NCI-H2081 (cell line): Measurements from ENCODE around the gene NOL4.
"Not testable (repeated sequence)": the region's sequence is repeated elsewhere in the genome, so short reads cannot be mapped to it uniquely, and the experiment has no call there.

Experiments used
- DNase-seq, 2 experiments: peaks; one replicate each; lab custom pipeline; 2025; lab: John Stamatoyannopoulos, UW

NOL4 gene, protein sequence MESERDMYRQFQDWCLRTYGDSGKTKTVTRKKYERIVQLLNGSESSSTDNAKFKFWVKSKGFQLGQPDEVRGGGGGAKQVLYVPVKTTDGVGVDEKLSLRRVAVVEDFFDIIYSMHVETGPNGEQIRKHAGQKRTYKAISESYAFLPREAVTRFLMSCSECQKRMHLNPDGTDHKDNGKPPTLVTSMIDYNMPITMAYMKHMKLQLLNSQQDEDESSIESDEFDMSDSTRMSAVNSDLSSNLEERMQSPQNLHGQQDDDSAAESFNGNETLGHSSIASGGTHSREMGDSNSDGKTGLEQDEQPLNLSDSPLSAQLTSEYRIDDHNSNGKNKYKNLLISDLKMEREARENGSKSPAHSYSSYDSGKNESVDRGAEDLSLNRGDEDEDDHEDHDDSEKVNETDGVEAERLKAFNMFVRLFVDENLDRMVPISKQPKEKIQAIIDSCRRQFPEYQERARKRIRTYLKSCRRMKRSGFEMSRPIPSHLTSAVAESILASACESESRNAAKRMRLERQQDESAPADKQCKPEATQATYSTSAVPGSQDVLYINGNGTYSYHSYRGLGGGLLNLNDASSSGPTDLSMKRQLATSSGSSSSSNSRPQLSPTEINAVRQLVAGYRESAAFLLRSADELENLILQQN

DNA sequence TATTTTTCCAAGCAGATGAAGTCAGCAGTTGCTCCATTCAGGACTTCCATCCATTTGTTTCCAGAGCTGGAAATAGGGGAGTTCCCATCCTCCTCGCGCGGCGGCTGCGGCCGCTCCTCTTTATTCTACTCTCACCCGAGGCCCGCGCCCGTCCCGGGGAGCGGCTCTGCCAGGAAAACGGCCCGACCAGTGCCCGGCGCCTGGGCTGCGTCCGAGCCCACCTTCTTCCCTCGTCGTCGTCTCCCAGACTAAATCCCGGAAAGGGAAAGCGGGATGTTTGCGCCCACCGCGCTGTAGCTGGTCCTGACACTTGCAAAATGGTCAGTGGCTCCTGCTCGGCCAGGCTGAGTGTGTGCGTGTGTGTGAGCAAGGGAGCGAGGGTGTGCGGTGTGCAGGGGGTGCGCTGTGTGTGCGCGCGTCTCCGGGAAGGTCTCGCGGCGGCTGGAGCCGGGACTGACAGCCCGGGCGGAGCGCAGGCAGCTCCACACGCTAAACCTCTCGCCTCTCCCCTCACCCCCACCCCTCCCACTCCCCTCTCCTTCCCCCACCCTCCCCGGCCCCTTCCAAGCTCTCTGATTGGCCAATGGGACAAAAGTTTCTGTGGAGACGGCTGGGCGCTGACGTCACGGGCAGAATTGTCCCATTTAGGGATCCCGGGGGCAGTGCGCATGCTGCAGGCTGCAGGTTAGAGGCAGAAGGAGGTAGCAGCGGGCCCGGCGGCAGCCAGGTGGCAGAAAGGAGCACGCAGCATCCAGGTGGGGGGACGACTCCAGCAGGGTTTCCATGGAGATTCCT, at the start of gene NOL4:
NOL4 (minus strand) TSS at position 491 of the 795 bp plus-strand sequence. CDS start 1,660 bp downstream, outside the sequence.
- DNase-seq, result peak; percentile 98 to 99

DNA sequence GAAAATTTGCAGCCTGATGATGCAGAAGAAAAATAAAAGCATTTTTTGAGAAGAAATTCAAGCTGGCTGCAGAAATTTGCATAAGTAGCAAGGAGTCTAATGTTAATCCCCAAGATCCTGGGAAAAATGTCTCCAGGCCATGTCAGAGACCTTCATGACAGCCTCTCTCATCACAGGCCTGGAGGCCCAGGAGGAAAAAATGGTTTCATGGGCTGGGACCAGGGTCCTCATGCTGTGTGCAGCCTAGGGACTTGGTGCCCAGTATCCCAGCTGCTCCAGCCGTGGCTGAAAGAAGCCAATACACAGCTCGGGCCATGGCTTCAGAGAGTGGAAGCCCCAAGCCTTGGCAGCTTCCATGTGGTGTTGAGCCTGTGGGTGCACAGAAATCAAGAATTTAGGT, 41.3 kb upstream of the NOL4 start:
- not testable (repeated sequence) for DNase-seq

DNA sequence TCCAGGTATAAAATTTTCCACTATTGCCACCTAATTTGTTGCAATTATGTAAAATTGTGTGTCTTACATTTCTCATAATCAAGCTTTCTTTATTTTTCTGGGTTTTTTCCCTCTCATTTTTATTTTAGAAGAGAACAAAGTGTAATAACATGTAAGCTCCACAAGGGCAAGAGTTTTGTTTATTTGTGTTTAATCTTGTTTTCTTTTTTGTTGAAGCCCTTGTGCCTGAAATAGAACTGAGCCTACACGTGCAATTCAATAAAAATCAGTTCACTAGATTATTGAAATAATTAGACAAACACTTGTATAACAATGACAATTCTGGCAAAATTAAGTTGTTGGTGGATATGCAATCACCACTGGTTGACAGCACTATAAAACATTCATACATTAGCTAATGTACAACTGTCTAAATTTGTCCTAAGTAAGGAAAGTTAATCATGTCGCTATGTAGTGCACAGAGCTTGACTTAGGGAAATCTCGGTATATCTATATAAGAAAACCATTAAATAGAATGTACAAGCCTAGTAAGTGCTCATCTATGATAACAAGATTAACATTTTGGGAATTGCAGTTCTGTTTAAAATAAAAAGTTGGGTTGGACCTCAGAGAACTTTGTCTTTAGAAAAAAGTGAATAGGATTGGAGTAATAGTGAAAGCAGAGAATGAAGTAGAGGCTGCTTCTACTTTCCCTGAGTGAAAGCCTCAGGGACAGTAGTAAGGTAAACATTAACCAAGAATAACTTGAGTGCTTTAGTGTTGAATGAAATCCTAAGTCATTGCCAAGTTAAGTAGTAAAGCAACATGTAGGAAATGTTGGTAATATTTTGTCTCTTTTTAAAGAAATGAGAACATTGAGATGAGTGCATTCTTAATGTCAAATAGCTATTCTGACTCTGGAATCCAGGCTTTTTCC, 37.4 kb upstream of the NOL4 start:
- no peak for DNase-seq

DNA sequence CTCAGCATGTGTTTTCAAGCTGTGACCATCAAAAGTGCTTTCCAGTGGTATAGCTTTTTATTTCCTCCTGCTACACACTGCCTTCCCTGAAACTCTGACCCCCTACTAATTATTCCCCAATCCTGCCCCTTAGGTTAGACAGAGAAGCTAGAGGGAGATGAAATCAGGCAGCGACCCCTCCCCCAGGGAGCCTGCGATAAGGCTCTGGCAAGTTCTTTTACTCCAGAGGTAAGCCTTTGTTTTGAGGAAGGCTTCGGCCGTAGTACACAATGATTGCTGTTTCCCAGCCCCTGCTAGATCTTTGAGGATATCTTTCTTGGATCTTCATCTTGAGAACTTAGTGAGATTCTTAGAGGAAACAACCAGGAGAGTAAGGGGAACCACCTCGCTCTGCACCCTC, 33.5 kb upstream of the NOL4 start:
- no peak for DNase-seq

DNA sequence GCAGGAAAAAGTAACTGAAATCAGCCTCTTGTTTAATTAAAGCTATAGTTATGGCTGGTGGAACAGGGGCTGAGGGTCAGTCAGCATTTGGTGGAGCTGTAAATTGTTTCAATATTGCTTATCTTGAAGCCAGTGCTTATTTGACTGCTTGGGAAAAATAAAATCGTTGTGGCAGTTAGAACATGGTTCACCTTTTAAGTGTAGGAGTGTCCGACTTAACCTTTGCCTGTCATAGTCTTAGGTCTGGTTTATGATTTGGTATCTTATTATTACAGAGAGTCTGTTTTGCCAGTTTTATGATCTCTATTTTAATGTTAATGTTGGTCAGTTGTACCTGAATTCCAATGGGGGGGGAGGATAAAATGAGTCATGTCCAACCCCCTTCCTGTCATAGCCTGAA, 27.2 kb upstream of the NOL4 start:
- DNase-seq, result no peak

DNA sequence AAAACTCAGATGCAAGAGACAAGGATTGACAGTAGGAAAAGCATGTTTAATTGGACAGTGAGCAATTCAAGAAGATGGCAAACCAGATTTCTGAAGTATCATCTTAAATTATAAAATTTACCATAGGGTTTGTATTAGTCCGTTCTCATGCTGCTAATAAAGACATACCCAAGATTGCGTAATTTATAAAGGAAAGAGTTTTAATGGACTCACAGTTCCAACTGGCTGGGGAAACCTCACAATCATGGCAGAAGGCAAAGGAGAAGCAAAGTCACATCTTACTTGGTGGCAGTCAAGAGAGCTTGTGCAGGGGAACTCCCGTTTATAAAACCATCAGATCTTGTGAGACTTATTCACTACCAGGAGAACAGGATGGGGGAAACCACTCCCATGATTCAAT, 24.0 kb upstream of the NOL4 start:
- DNase-seq, result no peak

DNA sequence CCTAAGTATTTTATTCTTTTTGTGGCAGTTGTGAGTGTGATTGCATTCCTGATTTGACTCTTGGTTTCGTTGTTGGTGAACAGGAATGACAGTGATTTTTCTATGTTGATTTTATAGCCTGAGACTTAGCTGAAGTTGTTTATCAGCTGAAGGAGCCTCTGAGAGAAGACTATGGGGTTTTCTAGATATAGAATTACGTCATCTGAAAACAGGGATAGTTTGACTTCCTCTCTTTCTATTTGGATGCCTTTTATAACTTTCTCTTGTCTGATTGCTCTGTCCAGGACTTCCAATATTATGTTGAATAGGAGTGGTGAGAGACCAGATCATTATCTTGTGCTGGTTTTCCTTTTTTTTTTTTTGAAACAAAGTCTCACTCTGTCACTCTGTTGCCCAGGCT, 18.0 kb upstream of the NOL4 start:
- DNase-seq, result no peak

DNA sequence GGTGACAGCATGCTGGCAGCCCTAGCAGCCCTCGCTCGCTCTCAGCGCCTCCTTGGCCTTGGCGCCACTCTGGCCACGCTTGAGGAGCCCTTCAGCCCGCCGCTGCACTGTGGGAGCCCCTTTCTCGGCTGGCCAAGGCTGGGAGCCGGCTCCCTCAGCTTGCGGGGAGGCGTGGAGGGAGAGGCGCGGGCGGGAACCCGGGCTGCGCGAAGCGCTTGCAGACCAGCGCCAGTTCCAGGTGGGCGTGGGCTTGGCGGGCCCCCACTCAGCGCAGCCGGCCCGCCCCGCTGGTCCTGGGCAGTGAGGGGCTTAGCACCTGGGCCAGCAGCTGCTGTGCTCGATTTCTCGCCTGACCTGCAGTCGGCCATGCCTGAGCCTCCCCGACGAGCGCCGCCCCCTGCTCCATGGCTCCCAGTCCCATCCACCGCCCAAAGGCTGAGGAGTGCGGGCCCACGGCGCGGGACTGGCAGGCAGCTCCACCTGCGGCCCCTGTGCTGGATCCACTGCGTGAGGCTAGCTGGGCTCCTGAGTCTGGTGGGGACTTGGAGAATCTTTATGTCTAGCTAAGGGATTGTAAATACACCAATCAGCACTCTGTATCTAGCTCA, 9.2 kb upstream of the NOL4 start:
- not testable (repeated sequence) for DNase-seq

DNA sequence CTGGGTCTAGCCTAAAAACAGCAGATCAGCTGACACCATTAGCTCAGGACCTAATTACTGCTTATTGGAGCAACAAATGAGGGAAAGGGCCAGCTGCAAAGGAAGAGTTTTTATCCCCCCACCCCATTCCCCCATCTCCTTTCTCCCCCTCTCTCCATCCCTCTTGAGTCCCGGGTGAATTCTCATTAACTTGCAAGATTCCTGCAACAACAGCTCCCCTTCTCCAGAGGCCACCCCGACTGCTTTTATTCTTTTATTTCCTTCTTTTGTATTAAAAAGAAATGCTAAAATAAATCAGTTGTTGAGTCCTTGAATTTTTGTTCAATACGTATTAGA, 473 bp upstream of the NOL4 start:
- DNase-seq, result no peak

DNA sequence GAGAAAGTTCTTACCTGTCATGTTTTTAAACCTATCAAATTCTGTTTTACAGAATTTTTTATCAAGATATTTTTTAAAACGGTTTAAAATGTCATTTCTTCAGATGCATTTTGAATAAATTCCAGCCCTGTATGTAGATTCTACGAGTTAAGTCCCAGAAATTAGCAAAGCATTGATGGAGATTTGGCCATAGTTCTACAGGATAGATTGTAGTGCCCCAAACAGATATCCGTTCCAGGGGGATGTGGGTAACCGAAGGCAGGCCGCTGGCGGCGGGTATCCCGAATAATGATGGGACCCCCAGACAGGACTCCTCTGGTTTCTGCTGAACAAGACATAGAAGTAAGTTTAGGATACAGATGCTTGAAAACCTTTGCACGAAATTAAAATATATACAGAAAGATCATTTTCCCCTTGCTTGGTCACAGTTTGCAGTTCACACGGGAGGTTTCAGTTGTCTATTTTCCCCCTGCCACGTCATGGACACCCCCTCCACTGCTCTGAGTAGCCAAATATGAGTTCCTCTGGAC, 755 bp downstream of the NOL4 start:
- no peak for DNase-seq

DNA sequence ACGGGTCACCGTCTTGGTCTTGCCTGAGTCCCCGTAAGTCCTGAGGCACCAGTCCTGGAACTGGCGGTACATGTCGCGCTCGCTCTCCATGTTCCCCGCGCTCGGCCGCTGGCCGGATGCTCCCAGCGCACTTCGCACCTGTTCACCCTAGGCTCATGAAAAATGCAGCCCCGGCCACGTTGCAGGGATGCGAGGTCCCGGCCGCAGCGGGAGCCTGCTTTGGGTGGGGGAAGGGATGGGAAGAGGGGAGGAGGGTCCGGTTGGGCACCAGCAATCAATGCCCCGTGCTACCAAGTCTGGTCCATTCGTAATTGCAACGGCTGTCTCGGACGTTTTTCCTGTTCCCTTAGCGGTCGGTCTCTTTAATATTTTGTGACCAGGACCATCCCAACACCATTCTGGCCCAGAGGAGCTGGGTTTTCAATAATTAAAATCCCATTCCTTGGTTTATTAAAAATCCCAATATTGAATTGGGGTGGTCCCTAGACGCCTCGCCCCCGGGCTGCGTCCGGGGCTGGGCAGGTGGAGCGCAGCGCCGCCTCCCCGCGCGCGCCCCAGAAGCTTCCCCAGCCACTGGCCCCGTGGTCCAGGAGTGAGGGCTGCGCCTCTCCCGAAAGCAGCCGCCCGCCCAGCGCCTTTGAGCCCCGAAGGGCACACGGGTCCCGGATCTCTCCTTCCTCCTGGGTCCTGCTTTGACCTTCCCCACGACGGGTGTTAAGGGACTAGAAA, 1.4 kb downstream of the NOL4 start:
- peak; percentile 57 to 77 for DNase-seq

DNA sequence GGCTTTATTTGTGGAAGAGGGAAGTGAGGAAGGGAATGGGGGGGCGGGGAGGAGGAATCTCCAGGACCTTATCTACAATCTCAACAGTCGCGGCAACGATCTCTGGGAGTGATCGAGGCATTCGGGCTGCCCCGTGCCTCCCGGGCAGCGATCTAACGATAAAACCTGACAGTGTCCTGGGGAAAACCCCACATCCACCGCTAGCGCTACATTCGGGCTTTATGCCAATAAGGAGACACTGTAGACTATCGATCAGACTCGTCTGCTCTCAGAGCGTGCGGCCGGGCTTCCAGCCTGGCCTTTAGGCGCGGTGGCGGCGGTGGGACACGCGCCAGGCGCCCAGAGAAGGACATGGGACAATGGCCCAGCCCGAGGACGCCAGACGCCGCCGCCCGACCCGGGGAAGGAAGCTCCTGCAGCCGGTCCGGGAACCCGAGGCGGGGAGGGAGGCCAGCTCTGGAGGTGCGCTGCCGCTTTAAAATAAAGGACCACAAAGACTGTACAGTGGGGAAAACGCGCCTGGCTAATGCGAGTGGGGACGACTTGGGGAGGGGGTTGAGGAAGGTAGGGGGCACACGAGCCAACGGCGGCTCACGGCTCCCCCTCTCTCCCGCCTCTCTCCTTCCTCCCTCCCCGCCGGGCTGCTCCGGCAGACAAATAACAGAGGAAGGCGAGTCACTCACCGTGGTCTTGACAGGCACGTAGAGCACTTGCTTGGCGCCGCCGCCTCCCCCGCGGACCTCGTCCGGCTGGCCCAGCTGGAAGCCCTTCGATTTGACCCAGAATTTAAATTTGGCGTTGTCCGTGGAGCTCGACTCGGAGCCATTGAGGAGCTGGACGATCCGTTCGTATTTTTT, 2.2 kb downstream of the NOL4 start:
- peak; percentile 78 to 85 for DNase-seq

DNA sequence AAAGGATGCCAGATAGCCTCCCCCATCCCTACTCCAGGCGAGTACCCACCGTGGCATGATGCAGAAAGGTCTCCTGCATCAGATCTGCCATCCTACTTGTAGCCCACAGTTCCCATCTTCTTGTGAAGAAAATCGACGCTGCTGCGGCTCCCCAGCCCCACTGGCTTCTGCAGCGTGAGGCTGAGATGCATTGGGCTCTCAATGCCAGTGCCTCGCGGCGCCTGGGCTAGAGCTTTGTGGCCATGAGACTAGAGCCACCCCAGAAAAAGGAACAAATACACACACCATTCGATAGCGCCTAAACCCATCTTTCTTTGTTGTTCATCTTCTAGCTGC, 2.8 kb downstream of the NOL4 start:
- peak; percentile 45 to 56 for DNase-seq

DNA sequence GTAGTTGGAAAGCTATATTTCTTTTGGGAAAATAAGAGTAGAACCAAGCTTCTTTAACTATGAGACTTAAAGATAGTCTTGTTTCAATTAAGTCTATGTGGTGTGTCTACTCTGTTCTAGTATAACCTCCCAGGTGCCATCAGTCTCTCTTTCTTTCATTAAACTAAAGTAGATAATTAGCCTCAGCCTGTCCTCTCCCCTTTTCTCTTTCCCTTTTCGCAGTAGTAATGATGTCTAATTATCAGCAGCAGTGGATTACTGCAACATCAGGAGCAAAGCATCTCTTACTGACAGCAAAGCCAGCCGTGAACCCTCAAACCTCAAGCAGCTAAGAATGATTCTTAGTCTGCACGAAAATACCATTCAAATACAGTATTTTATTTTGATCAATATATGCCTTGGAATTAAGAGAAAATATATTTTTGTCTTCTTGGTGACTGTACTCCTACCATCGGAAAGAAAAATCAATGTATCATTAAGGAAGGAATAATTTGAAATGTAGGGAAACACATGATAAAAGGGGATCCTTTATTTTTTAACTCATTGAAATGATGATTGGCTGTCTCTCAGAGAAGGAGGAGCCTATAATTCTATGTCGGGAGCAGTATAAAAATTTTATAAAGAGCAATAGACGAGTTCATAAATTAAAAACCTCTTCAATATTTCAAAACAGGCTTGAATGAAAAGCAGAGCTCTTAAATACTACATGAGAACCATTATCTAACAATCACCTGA, 4.5 kb downstream of the NOL4 start:
- peak in 1 of 2 experiments; percentile 13 for DNase-seq

DNA sequence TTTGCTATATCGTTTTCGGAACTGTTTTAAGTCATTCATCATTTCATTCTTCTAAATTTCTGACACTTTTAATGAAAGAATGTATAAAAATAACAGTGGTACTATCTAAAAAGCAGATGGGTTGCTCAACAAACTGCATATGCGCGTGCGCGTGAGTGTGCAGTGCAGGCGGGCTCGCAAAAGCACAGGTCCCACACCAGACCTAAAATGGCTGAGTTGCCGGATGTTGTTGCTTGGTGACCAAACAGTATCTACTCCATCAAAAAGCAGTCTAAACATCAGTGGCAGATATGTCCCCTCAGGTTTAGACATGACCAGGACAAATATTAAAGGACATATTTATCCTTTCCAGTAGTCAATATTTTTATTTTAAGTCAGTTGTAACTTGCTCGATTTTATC, 5.1 kb downstream of the NOL4 start:
- peak; percentile 81 to 90 for DNase-seq

DNA sequence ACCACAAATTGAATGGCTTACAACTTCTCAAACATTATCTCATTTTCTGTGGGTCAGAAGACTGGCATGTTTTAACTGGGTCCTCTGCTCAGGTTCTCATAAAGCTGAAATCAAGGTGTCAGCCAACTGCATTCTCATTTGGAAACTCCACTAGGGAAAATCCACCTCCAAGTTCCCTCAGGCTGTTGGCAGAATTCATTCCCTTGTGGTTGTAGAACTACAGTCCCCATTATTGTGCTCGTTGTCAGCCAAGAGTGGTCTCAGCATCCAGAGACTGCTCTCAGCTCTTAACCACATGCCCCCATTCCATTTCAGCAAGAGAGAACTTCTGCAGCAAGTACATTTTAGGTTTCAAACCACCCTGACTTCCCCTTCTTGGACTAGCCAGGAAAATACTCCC, 12.2 kb downstream of the NOL4 start:
- DNase-seq, result no peak

DNA sequence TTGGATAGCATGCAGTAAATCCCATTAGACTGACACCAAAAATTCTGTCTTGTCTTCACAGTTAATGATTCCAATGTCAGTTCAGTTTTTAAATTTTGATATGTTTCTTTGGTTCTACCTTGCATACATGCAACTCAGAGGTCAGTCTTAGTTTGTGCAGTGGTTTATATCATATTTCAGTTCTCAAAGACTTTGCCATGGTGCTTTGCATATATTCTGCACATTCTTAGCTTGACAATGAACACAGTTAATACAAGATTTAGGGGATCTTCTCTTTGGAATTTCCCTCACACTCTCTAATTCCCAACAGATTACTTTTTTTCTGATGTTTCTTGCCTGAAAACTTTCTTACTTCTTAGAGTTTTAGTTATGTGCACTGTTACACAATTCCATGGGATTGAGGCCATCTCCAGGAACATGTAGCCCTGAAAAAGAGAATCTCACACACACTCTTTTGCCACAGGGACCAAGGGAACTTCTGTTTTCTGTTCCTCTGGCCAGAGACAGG, 17.3 kb downstream of the NOL4 start:
- DNase-seq, result no peak

DNA sequence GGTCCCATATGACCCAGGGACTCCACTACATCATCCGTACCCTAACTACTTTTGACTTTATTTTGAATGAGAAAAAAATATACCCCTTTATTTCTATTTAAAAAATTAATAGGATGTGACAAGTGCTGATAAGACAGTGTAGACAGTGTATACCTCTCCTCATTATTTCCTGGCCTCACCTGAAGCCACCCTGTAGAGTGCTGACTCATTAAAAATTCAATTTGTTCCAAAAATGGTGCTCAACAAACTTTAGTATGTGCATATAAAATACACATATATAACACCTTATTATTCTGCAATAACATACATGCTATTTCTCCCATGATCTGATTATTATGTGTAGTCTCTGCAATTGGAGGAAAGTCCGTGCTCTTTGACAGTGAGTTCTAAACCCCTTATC, 20.8 kb downstream of the NOL4 start:
- no peak for DNase-seq

DNA sequence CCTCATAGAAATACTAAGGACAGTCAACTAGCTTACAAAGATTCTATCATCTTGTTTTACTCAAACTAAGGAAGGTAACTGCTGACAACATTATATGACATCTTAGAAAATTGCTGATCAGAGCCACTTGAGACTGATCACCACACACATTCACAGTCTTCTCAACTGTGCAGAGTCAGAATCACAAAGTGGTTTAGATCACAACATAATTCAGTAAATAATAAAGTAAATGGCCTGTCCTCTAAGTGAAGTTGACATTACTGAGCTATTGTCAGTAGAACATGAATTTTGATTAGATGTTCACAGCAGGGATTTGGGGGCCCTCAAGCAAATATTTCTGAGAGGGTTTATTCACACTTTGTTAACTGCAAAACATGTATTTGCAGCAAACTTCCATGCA, 28.5 kb downstream of the NOL4 start:
- peak in 1 of 2 experiments; percentile 6 for DNase-seq
